Activated T-helper 1 cell treated with anti-CD3 and anti-CD28 coated beads, Interleukin-2, amount 50 U/mL, for 16 hours (primary cell): ENCODE measurements around the gene SLC17A1.

Source experiments
- DNase-seq, 2 donors: peaks; one replicate each; pipeline ENCODE4 v3.0.0-alpha.2; 2020; ENCODE audit warnings: low read depth in 1 of 2, low spot score in 1 of 2

Gene SLC17A1

GRCh38 chr6:25832670-25833069, 818 bp upstream of the SLC17A1 start:
- no peak for DNase-seq

- DNase-seq = no peak
Measured at GRCh38 chr6:25832307-25832662, 433 bp upstream of the SLC17A1 start.

GRCh38 chr6:25830458-25830857, 1.4 kb downstream of the SLC17A1 start:
- DNase-seq = no peak

DNA sequence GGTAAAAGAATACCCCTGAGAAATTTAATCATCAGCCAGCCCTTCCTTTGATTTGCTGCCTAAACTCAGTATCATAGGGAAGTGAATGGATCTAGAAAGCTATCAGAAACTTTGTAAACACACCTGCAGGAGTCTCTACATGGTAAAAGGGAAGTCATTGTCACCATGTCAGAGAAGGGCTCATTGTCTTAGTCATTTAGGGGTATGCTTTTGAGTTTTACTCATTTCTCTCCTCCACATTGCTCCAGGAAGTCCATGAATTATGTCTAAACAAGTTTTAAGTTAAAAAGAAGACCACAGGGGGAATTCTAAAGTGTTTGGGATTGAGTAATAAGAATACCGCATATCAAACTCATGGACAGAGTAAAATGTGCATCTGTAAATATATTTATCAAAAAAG, 2.5 kb downstream of the SLC17A1 start:
- no peak for DNase-seq

- no peak for DNase-seq
Measured at GRCh38 chr6:25821341-25821740, 10.5 kb downstream of the SLC17A1 start.

GRCh38 chr6:25816252-25816651, 15.6 kb downstream of the SLC17A1 start:
- DNase-seq = no peak

- DNase-seq = no peak
Measured at GRCh38 chr6:25815194-25815593, 16.7 kb downstream of the SLC17A1 start.

DNA sequence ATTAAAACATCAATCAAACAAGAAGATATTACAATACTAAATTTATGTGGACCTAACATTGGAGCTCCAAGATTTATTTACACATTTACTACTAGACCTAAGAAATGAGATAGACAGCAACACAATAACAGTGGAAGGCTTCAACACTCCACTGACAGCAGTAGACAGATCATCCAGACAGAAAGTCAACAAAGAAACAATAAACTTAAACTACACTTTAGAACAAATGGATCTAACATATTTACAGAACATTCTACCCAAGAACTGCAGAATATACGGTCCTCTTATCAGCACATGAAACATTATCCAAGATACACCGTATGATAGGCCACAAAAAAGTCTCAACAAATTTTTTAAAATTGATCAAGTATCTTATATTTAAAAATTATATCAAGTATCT, 27.0 kb downstream of the SLC17A1 start:
- no peak for DNase-seq

GRCh38 chr6:25801436-25801835, 30.4 kb downstream of the SLC17A1 start:
- DNase-seq = no peak

DNA sequence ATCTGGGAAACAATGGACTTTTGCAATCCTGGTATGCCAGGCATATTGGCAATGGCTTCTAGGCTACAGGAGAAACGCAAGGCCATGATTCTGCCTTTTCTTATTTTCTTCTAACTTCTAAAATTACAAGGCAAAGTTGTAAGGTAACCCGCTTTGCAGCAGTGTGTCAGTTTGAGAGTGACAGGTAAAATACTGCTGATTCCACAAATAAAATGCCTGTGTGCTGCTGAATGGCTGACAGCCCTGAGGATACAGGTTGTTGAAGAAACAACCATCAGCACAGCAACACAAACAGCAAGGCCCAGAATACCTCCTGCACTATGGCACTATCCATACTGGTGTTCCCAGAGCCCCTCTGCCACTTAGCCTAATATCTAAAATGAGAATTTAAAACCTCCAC, 37.1 kb downstream of the SLC17A1 start:
- no peak for DNase-seq

GRCh38 chr6:25793970-25794369, 37.9 kb downstream of the SLC17A1 start:
- no peak for DNase-seq

GRCh38 chr6:25792016-25792415, 39.8 kb downstream of the SLC17A1 start:
- no peak for DNase-seq

DNA sequence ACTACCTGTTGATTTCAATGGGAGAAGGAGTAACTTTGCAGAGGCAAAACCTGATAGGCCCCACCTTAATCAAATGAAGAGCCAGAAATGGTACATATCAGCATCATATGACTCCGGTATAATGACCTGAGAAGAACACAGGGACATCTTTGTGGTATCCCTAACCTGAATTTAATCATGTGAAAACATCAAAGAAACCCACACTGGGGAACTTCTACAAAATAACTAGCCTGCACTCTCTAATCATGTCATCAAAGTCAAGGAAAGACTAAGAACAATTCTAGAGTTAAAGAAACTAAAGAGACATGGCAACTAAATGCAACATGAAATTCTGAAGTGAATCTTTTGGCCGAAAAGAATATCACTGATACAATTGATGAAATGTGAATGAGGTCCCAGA, 42.4 kb downstream of the SLC17A1 start:
- no peak for DNase-seq

DNA sequence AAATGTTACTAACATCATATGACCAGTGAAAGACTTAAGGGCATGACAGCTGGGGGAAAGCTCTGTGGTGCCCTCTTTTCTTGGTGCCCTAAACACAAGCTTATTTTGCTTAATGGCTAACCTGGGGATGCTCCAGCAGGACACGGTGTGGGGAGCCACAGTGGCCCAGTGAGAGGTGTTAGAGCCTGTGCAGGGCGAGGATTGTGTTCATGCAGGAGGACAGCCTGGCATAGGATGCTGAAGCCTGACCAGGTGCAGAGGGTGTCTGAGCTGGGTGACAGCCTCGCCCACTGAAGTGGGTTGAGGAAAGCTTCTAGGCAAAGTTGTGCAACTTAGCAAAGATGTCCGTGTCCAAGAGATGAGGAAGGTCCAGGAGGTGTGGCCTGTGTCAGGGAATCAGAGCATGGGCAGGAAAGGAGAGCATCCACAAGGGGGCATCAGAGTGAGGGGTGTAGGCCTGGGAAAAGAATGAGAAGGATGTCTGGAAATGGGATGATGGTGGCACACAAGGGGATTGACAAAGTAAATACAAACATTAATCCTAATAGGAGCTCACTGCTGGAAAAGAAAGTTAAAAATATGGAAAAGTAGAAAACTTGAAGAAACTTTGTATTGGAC, 43.4 kb downstream of the SLC17A1 start:
- DNase-seq = peak; percentile 6

DNA sequence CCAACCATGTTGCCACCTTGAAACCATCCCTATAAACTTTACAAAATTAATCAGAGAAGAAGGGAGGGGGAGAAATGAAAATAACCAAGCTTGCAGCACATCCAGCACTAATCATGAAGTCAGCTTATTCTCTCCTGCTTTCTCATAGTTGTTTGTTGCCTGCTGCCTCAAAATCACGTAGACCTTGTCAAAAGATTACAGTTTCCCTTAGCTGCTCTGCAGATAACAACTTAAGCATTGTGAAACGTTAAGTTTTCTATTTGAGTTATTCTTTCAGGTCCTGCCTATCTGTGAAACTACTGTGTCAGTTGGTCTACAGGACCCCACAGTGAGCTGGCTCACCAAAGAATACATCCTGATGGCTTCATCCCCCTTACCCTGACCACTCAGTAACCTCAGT, 44.4 kb downstream of the SLC17A1 start:
- DNase-seq = no peak

GRCh38 chr6:25781134-25781533, 50.7 kb downstream of the SLC17A1 start:
- no peak for DNase-seq

DNA sequence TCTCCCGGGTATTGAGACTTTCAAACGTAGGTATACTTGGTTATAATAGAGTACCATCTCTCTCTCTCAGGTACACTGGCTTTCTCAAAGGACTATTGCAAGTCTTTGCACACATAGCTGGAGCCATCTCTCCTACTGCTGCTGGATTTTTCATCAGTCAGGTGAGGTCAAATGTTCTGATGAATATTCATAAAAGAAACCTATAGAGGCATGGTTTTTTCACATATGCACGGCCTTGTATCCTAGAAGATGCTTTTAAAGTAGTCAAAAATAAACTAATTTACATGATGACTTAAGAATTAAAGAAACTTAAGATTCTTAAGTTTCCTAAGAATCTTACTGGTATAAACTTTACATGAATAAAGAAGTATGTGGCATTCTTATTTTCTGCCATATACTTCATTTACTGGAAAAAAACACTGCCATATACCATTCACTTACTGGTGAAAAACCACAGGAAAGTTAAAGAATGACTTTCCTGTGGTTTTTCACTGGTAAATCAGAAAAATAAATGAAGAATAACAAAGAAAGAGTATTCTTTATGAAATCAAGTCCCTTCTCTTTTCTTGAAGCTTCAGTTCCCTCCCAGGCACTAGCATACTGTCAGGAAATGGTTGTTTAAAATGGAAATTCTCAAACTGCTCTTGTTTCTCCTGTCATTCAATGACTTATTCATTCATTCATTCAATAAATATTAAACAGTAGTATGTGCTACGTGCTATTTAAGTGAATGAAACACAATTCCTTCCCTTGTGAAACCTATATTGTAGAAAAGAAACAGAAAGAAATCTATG, 53.8 kb downstream of the SLC17A1 start:
- no peak for DNase-seq

DNA sequence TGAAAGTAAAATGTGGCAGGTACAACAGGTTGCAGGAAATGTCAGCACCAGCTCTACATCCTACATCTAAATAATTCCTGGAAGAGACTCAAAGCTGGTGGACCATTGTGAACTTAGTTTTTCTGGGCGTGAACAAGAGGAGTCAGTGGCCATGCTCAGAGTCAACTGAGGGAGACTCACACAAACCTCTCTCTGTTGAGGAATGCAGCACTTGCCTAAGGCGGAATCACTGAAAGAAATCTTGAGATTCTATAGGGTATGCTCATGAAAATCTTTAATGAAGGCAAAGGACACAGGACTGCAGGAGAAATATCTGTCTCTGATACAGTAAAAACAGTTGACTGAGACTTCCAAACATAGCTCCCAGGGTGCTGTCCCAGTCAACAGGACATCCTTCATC, 54.8 kb downstream of the SLC17A1 start:
- no peak for DNase-seq

DNA sequence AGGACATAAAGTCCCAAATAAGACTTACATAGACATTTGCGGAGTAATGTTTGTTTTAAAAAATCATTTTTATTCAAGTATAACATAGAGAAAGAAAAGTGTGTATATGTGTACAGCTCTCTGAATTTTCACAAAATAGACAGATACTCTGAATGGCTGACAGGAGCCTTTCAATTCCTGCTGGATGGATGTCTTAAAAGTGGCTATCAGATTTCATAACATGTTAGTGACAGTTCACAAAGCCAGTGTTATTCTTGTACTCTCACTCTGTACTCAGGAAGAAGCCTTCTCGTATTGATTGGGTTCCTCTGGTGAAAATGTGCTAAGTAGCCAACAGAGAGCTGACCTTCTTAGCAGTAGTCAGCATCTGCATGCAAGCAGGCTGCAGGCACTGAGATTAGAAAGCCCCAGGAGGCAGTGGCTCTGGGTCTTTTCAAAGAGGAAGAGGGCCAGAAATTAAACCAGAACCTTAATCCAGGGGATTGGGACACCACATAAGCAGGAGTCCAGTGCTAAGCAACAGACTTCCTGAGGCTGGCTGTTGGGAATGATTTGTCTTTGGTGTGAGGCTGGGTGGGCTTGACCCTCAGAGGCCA, 57.6 kb downstream of the SLC17A1 start:
- DNase-seq = no peak

DNA sequence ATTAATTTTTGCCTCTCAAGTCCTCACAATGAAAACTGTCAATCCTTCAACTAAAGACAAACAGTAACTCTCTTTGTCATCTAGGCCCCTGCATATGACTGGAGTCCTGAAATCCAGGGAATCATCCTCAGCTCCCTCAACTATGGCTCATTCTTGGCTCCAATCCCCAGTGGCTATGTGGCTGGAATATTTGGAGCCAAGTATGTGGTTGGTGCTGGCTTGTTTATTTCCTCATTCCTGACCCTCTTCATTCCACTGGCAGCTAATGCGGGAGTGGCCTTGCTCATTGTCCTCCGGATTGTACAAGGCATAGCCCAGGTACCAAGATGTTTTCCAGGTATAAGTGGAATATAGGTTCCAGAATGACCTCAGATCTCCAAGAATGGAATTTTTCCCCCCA, 61.9 kb downstream of the SLC17A1 start:
- no peak for DNase-seq

GRCh38 chr6:25768566-25768965, 63.3 kb downstream of the SLC17A1 start:
- no peak for DNase-seq

GRCh38 chr6:25764611-25765010, 67.2 kb downstream of the SLC17A1 start:
- DNase-seq = no peak
